Astrocyte (in vitro differentiated cells and primary cell): Measurements from ENCODE around the gene F7. TPM values are rescaled to one million over a fixed set of nuclear protein-coding genes. Genes with fewer than 3 reads are reported as not detected.

Experiments
- DNase-seq: peaks from one replicate; pipeline ENCODE4 v3.0.0-alpha.2; 2010; ENCODE audit warnings: low read depth
- FAIRE-seq: peaks from 2 replicates; lab custom pipeline; 2011; peaks lifted over from hg19 to GRCh38; lab: Jason Lieb, UNC
- H2AFZ ChIP-seq: 2 replicates; pipeline ENCODE4 v1.6.0; 2012; ENCODE audit warnings: low read depth, low read length, inconsistent platforms
- H3K27ac ChIP-seq: 2 replicates; pipeline ENCODE4 v1.5.1; 2011; ENCODE audit warnings: low read depth, low read length, inconsistent platforms
- H3K27me3 ChIP-seq: 2 replicates; pipeline ENCODE4 v1.6.0; 2011; ENCODE audit warnings: low read length, inconsistent platforms; ENCODE audit not compliant: insufficient read depth
- H3K36me3 ChIP-seq: 2 replicates; pipeline ENCODE4 v1.5.1; 2011; ENCODE audit warnings: low read length, inconsistent platforms; ENCODE audit not compliant: insufficient read depth
- H3K4me1 ChIP-seq: 2 replicates; pipeline ENCODE4 v1.5.1; 2011; ENCODE audit warnings: low read length, inconsistent platforms; ENCODE audit not compliant: insufficient read depth
- H3K4me2 ChIP-seq: 2 replicates; pipeline ENCODE4 v1.6.0; 2012; ENCODE audit warnings: low read length, inconsistent platforms
- H3K4me3 ChIP-seq: 2 replicates; pipeline ENCODE4 v1.5.1; 2011; ENCODE audit warnings: low read depth, mild to moderate bottlenecking, low read length, inconsistent platforms; ENCODE audit not compliant: insufficient read depth
- H3K79me2 ChIP-seq: 2 replicates; pipeline ENCODE4 v1.6.0; 2012; ENCODE audit warnings: mild to moderate bottlenecking, low read length, inconsistent platforms; ENCODE audit not compliant: insufficient read depth
- H3K9ac ChIP-seq: 2 replicates; pipeline ENCODE4 v1.6.0; 2012; ENCODE audit warnings: mild to moderate bottlenecking, low read length, inconsistent platforms
- H3K9me3 ChIP-seq: 2 replicates; pipeline ENCODE4 v1.5.1; 2012; ENCODE audit warnings: low read depth, mild to moderate bottlenecking, low read length, inconsistent platforms; ENCODE audit not compliant: insufficient read depth
- H4K20me1 ChIP-seq: 2 replicates; pipeline ENCODE4 v1.6.0; 2012; ENCODE audit warnings: low read length, inconsistent platforms; ENCODE audit not compliant: insufficient read depth
- H3K27ac Mint-ChIP-seq: one replicate; pipeline ENCODE4 v1.8.0; 2021; ENCODE audit warnings: mild to moderate bottlenecking, mixed read lengths; ENCODE audit not compliant: unreplicated experiment
- H3K27me3 Mint-ChIP-seq: one replicate; pipeline ENCODE4 v1.8.0; 2021; ENCODE audit warnings: low read depth, mixed read lengths; ENCODE audit not compliant: unreplicated experiment
- H3K36me3 Mint-ChIP-seq: one replicate; pipeline ENCODE4 v1.8.0; 2021; ENCODE audit warnings: low read depth, mixed read lengths; ENCODE audit not compliant: unreplicated experiment
- H3K4me1 Mint-ChIP-seq: one replicate; pipeline ENCODE4 v1.8.0; 2021; ENCODE audit warnings: low read depth, mixed read lengths; ENCODE audit not compliant: unreplicated experiment
- H3K4me3 Mint-ChIP-seq: one replicate; pipeline ENCODE4 v1.8.0; 2021; ENCODE audit warnings: mild to moderate bottlenecking, moderate library complexity, mixed read lengths; ENCODE audit not compliant: unreplicated experiment
- H3K9me3 Mint-ChIP-seq: one replicate; pipeline ENCODE4 v1.8.0; 2021; ENCODE audit warnings: mild to moderate bottlenecking, mixed read lengths; ENCODE audit not compliant: unreplicated experiment
- EZH2 ChIP-seq: IDR thresholded peaks from 2 replicates; pipeline ENCODE4 v1.6.1; 2012; ENCODE audit warnings: mild to moderate bottlenecking, low read length, inconsistent platforms; ENCODE audit not compliant: insufficient read depth
- total RNA-seq: library from RNA; stranded (reverse); gene quantifications from 2 replicates; pipeline ENCODE4 v1.2.1, GENCODE V29; 2021
- TF ChIP-seq, protein P1 (sequence below): IDR thresholded peaks from 2 replicates; pipeline ENCODE4 v1.5.1; 2011; ENCODE audit warnings: low read depth, mild to moderate bottlenecking, inconsistent platforms, low read length, moderate library complexity; ENCODE audit not compliant: insufficient read depth

Gene F7
- total RNA-seq, 1 donor from 2014 or later, result not detected

DNA sequence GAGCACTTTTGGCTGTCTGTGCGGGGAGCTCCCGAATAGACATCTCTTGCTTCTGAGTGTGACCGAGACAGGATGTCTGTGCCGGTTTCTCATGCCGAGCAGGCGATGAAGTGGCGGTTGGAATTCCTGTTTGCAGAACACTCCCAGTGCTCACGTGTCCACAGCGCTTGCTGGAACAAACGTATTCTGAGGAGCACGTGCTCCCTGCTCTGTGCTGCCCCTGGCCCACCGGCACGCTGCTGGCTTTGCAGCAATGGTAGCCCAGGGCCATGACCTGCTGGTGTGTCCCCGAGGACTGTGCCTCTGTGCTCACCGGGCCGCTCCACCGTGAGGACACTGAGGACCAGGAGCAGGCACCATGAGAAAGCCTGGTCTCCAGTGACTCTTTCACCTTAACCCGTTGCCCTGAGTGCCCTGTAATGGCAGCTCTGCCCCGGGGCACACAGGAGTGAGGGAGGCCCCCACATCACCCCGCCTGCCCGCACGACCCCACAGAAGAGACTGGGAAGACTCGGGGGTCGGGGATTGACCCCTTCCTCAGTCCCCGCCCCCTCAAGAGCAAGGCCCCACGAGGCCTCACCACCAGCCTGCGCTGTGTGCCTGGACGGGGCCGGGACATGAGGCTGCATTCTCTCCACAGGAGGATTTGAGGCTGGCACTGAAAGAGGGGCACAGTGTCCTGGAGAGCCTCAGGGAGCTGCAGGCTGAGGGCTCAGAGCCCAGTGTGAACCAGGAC, 40.0 kb upstream of the F7 start:
- no peaks in the 10 kb centered on the region for H3K36me3 Mint-ChIP-seq

DNA sequence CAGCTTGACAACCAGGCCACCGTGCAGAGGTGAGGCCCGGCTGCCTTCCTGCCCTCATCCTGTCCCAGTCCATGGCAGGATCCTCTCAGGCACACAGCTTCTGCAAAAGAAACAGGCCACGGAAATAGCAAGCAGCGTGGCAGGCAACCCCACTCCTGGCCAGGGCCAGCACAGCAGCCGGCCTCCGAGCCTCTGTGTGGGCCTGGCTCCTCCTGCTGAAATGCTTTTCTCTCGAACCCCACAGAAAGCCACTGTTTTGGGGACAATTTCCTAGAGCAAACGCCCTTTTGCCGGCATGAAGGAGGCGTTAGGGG, 39.5 kb upstream of the F7 start:
- Histone ChIP-seq H2AFZ (no peak overlapping the region), H3K9me3 (no peaks in the 10 kb centered on the region), H3K4me1 (peaks cover 3% of the 10 kb centered on the region), H3K27ac (no peak overlapping the region), H3K36me3 (no peaks in the 10 kb centered on the region), H3K9ac (no peak overlapping the region), H3K4me2 (no peak overlapping the region), H4K20me1 (no peaks in the 10 kb centered on the region), H3K79me2 (no peaks in the 10 kb centered on the region), H3K27me3 (no peaks in the 10 kb centered on the region), H3K4me3 (no peak overlapping the region)
- Mint-ChIP-seq H3K27me3 (peaks cover 7% of the 10 kb centered on the region), H3K36me3 (no peaks in the 10 kb centered on the region), H3K4me3 (no peak overlapping the region), H3K9me3 (no peaks in the 10 kb centered on the region), H3K27ac (no peak overlapping the region), H3K4me1 (peaks cover 6% of the 10 kb centered on the region)
- TF ChIP-seq EZH2, result no peak
- TF ChIP-seq, protein P1, sequence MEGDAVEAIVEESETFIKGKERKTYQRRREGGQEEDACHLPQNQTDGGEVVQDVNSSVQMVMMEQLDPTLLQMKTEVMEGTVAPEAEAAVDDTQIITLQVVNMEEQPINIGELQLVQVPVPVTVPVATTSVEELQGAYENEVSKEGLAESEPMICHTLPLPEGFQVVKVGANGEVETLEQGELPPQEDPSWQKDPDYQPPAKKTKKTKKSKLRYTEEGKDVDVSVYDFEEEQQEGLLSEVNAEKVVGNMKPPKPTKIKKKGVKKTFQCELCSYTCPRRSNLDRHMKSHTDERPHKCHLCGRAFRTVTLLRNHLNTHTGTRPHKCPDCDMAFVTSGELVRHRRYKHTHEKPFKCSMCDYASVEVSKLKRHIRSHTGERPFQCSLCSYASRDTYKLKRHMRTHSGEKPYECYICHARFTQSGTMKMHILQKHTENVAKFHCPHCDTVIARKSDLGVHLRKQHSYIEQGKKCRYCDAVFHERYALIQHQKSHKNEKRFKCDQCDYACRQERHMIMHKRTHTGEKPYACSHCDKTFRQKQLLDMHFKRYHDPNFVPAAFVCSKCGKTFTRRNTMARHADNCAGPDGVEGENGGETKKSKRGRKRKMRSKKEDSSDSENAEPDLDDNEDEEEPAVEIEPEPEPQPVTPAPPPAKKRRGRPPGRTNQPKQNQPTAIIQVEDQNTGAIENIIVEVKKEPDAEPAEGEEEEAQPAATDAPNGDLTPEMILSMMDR, result no peak
- no peak for FAIRE-seq
- DNase-seq, result no peak

More for the DNA sequence above, 40.0 kb upstream of the F7 start:
- Mint-ChIP-seq H3K27ac (no peak overlapping the region), H3K27me3 (peaks cover 7% of the 10 kb centered on the region), H3K9me3 (no peaks in the 10 kb centered on the region), H3K4me3 (no peak overlapping the region), H3K4me1 (peaks cover 6% of the 10 kb centered on the region)
- H3K4me3 ChIP-seq, result no peak overlapping the region
- FAIRE-seq (no peak), DNase-seq (peak; percentile 2)
- no peak overlapping the region for H3K27ac ChIP-seq
- H3K4me1 ChIP-seq, result peaks cover 3% of the 10 kb centered on the region
- peak overlapping the region; percentile 52 for H2AFZ ChIP-seq
- no peaks in the 10 kb centered on the region for H4K20me1 ChIP-seq
- H3K9me3 ChIP-seq, result no peaks in the 10 kb centered on the region
- no peaks in the 10 kb centered on the region for H3K36me3 ChIP-seq
- H3K9ac ChIP-seq, result peak overlapping the region; percentile 50
- TF ChIP-seq, protein P1, result no peak
- no peak for TF ChIP-seq EZH2
- H3K27me3 ChIP-seq, result no peaks in the 10 kb centered on the region
- H3K79me2 ChIP-seq, result no peaks in the 10 kb centered on the region
- peak overlapping the region; percentile 69 for H3K4me2 ChIP-seq

DNA sequence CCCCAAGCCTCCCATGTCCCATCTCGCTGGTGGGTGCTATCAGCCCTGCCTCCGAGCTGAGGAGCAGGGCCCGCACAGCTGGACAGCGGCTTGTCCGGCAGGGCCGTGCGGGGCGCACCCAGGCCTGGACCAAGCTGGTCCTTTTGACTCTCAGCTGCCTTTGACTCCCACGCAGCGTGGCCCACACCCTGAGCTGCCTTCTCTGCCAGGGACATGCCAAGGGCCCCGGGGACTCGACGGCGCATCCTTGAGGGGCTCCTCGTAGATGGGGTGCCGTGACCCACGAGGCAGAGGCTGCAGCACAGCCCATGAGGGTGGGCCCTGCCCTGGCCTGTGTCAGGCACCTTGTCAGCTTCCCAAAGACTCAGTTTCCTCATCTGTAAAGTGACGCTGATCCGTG, 38.8 kb upstream of the F7 start:
- Mint-ChIP-seq H3K4me3 (no peak overlapping the region), H3K9me3 (no peaks in the 10 kb centered on the region), H3K4me1 (peaks cover 6% of the 10 kb centered on the region), H3K27ac (no peak overlapping the region), H3K36me3 (no peaks in the 10 kb centered on the region), H3K27me3 (peaks cover 7% of the 10 kb centered on the region)
- H3K4me3 ChIP-seq, result no peak overlapping the region
- H3K4me2 ChIP-seq, result no peak overlapping the region
- H3K27me3 ChIP-seq, result no peaks in the 10 kb centered on the region
- no peaks in the 10 kb centered on the region for H3K9me3 ChIP-seq
- no peaks in the 10 kb centered on the region for H4K20me1 ChIP-seq
- no peak overlapping the region for H3K27ac ChIP-seq
- no peak overlapping the region for H3K9ac ChIP-seq
- FAIRE-seq (no peak), DNase-seq (no peak)
- no peaks in the 10 kb centered on the region for H3K36me3 ChIP-seq
- no peaks in the 10 kb centered on the region for H3K79me2 ChIP-seq
- H2AFZ ChIP-seq, result no peak overlapping the region
- H3K4me1 ChIP-seq, result peaks cover 3% of the 10 kb centered on the region
- TF ChIP-seq, protein P1, result no peak
- no peak for TF ChIP-seq EZH2
